Endothelial cell of umbilical vein (primary cell): ENCODE measurements around the gene PTPN5. TPM values are rescaled to one million over a fixed set of nuclear protein-coding genes. Genes with fewer than 3 reads are reported as not detected.

Source experiments
- BruUV-seq: library from RNA; stranded (reverse); fragments of 400-500 nt; replicated peaks from 2 replicates; lab custom pipeline; 2021; lab: Mats Ljungman, UMichigan
- CTCF ChIA-PET: fragments of 300-600, 350-600 bp; sonication (Branson Sonifier 250); formaldehyde crosslinking; loops from one replicate; lab custom pipeline; 2021; ENCODE audit warnings: antibody characterized with exemption, inconsistent platforms; lab: Charles Lee
- POLR2A ChIA-PET: fragments of 300-600, 350-600 bp; sonication (Branson Sonifier 250); formaldehyde crosslinking; loops from one replicate; lab custom pipeline; 2021; ENCODE audit warnings: antibody characterized with exemption, inconsistent platforms; lab: Charles Lee
- DNase-seq: peaks from one replicate; pipeline ENCODE4 v3.0.0-alpha.2; 2011; ENCODE audit warnings: low read depth, low spot score
- FAIRE-seq: peaks from 2 replicates; lab custom pipeline; 2011; peaks lifted over from hg19 to GRCh38; lab: Jason Lieb, UNC
- H2AFZ ChIP-seq: 2 replicates; pipeline ENCODE4 v1.6.0; 2012; ENCODE audit warnings: low read depth, low read length, control low read depth, inconsistent platforms
- H3K27ac ChIP-seq: 2 replicates; pipeline ENCODE4 v1.5.1; 2011; ENCODE audit warnings: low read depth, mild to moderate bottlenecking, control low read depth, low read length, moderate library complexity; ENCODE audit not compliant: insufficient read depth
- H3K27me3 ChIP-seq, 2 experiments: 2 replicates each; pipeline versions ENCODE4 v1.6.0 to v1.6.1; 2011; ENCODE audit warnings: low read length in 2 of 2, mixed read lengths in 1 of 2; ENCODE audit not compliant: control insufficient read depth in 2 of 2, insufficient read depth in 2 of 2
- H3K36me3 ChIP-seq, 2 experiments: 2 replicates in 1 of 2; 3 replicates in 1 of 2; pipeline ENCODE4 v1.5.1; 2011; ENCODE audit warnings: low read length in 2 of 2, mild to moderate bottlenecking in 1 of 2, moderate library complexity in 1 of 2; ENCODE audit not compliant: control insufficient read depth in 2 of 2, insufficient read depth in 2 of 2; ENCODE audit errors: extremely low read depth in 1 of 2
- H3K4me1 ChIP-seq: 3 replicates; pipeline ENCODE4 v1.5.1; 2011; ENCODE audit warnings: mild to moderate bottlenecking, low read length; ENCODE audit not compliant: control insufficient read depth, insufficient read depth; ENCODE audit errors: extremely low read depth
- H3K4me2 ChIP-seq: 2 replicates; pipeline ENCODE4 v1.6.1; 2011; ENCODE audit warnings: low read length, control low read depth, mixed read lengths; ENCODE audit not compliant: insufficient read depth
- H3K4me3 ChIP-seq, 3 experiments: fragments of 200-600 bp in 1 of 3; sonication (generic), shearing (Covaris generic) in 1 of 3; replicated peaks in 1 of 3; 2 replicates each; pipeline ENCODE4 v1.5.1; 2011 to 2016; ENCODE audit warnings: control low read depth in 3 of 3, low read length in 3 of 3, mild to moderate bottlenecking in 2 of 3, inconsistent platforms in 1 of 3, low read depth in 1 of 3, moderate library complexity in 1 of 3; ENCODE audit not compliant: insufficient read depth in 1 of 3
- H3K79me2 ChIP-seq: 2 replicates; pipeline ENCODE4 v1.6.0; 2012; ENCODE audit warnings: low read length, inconsistent platforms; ENCODE audit not compliant: control insufficient read depth, insufficient read depth
- H3K9ac ChIP-seq: replicated peaks from 2 replicates; pipeline ENCODE3; 2011; ENCODE audit warnings: low read length, control low read depth; ENCODE audit not compliant: insufficient read depth; ENCODE audit errors: extremely low read depth
- H3K9me1 ChIP-seq: replicated peaks from 3 replicates; pipeline ENCODE4 v1.6.0; 2011; ENCODE audit warnings: mild to moderate bottlenecking, low read length; ENCODE audit not compliant: control insufficient read depth, insufficient read depth; ENCODE audit errors: extremely low read depth
- H3K9me3 ChIP-seq: replicated peaks from 2 replicates; pipeline ENCODE4 v1.5.1; 2012; ENCODE audit warnings: low read length, inconsistent platforms; ENCODE audit not compliant: control insufficient read depth, insufficient read depth
- H4K20me1 ChIP-seq: replicated peaks from 2 replicates; pipeline ENCODE3; 2011; ENCODE audit warnings: mild to moderate bottlenecking, low read length; ENCODE audit not compliant: control insufficient read depth, insufficient read depth; ENCODE audit errors: extremely low read depth
- CTCF ChIP-seq, 2 donors: IDR thresholded peaks; 1 replicate in 1 of 2; 2 replicates in 1 of 2; pipeline ENCODE4 v1.5.1; 2011; ENCODE audit warnings: low read length in 2 of 2, mild to moderate bottlenecking in 2 of 2, moderate library complexity in 2 of 2, control low read depth in 1 of 2, inconsistent platforms in 1 of 2, low read depth in 1 of 2; ENCODE audit not compliant: insufficient read depth in 1 of 2; ENCODE audit errors: extremely low read depth in 1 of 2
- EZH2 ChIP-seq: IDR thresholded peaks from 2 replicates; pipeline ENCODE4 v1.6.1; 2012; ENCODE audit warnings: borderline replicate concordance, low read depth, mild to moderate bottlenecking, moderate library complexity, low read length, inconsistent platforms; ENCODE audit not compliant: severe bottlenecking
- FOS ChIP-seq: IDR thresholded peaks from 2 replicates; pipeline ENCODE4 v1.6.1; 2011; ENCODE audit warnings: mild to moderate bottlenecking, low read length, moderate library complexity, borderline replicate concordance; ENCODE audit not compliant: insufficient read depth
- GATA2 ChIP-seq: IDR thresholded peaks from 2 replicates; pipeline ENCODE4 v1.7.0; 2011; ENCODE audit warnings: low read depth, mild to moderate bottlenecking, moderate library complexity, mixed read lengths, low read length; ENCODE audit not compliant: insufficient read length, insufficient read depth
- JUN ChIP-seq: IDR thresholded peaks from 2 replicates; pipeline ENCODE4 v1.6.1; 2011; ENCODE audit warnings: borderline replicate concordance, low read depth; ENCODE audit not compliant: insufficient read length, insufficient read depth
- MAX ChIP-seq: IDR thresholded peaks from 2 replicates; pipeline ENCODE4 v1.6.1; 2011; ENCODE audit not compliant: insufficient read depth, insufficient read length
- MYC ChIP-seq: IDR thresholded peaks from one replicate; pipeline ENCODE4 v1.6.1; 2011; ENCODE audit warnings: mild to moderate bottlenecking, low read depth, low read length
- POLR2A ChIP-seq: IDR thresholded peaks from 2 replicates; pipeline ENCODE4 v1.6.1; 2012; ENCODE audit warnings: low read depth, mild to moderate bottlenecking, control low read depth, low read length
- POLR2AphosphoS5 ChIP-seq: IDR thresholded peaks from 2 replicates; pipeline ENCODE4 v1.6.1; 2012; ENCODE audit warnings: low read depth, mild to moderate bottlenecking, control low read depth, low read length, moderate library complexity; ENCODE audit not compliant: insufficient read depth
- dilution Hi-C: fragments of 300-500 bp; cut with MboI; formaldehyde crosslinking; loops from one replicate; pipeline ENCODE4 v1.15.0; 2019; ENCODE audit warnings: low sequenced_read_pairs; ENCODE audit not compliant: extremely low pct_ligation_motif_present
- intact Hi-C: fragments of 100-400 bp; cut with micrococcal nuclease; formaldehyde crosslinking; loops from one replicate; pipeline ENCODE4 v1.10.0; 2022
- polyA plus RNA-seq, 4 experiments: library from polyadenylated mRNA; depleted of rRNA in 3 of 4; stranded (reverse) in 3 of 4; unstranded in 1 of 4; fragments of >200 nt; gene quantifications; 2 replicates each; pipeline versions ENCODE4 v1.2.1 to v1.2.3, GENCODE V29; 2011 to 2012; ENCODE audit warnings: missing spikeins in 1 of 4
- total RNA-seq: library from RNA; stranded (reverse); gene quantifications from 2 replicates; pipeline ENCODE4 v1.2.3, GENCODE V29; 2021

Gene PTPN5
- total and polyA plus RNA-seq, 2 donors (not counting 3 experiments of a cell fraction or from before 2014, with no cell fraction given): not detected

GRCh38 chr11:18715476-18715875, 76.1 kb downstream of the PTPN5 start:
- intact Hi-C loops (no loop called here), dilution Hi-C loops (no loop called here)
- Histone ChIP-seq H3K4me2 (no peak overlapping the region), H3K4me1 (no peaks in the 10 kb centered on the region), H2AFZ (no peak overlapping the region), H3K9ac (no peak overlapping the region), H4K20me1 (no peaks in the 10 kb centered on the region), H3K27me3 (peaks cover 0 to 3% of the 10 kb centered on the region in 2 experiments), H3K27ac (no peak overlapping the region), H3K36me3 (no peaks in the 10 kb centered on the region), H3K79me2 (no peaks in the 10 kb centered on the region), H3K9me3 (no peaks in the 10 kb centered on the region), H3K9me1 (no peaks in the 10 kb centered on the region), H3K4me3 (no peak overlapping the region)
- CTCF ChIA-PET: no interaction called here
- FAIRE-seq (no peak), DNase-seq (no peak)
- TF ChIP-seq EZH2 (no peak), POLR2A (no peak), POLR2AphosphoS5 (no peak), MAX (no peak), FOS (no peak), JUN (no peak), GATA2 (no peak), CTCF (IDR thresholded peaks at IDR 0.05; ENCODE audit: extremely low read depth in 1 of 2, insufficient read depth in 1 of 2, low read depth in 1 of 2, low read length in 2 of 2) (no peak), MYC (no peak)
- POLR2A ChIA-PET: no interaction called here
- no TSS peak for BruUV-seq
